Diencephalon (tissue), 1 donor: ENCODE data around the gene CACNA2D3. TPM values are rescaled to one million over a fixed set of nuclear protein-coding genes. Genes with fewer than 3 reads are reported as not detected.

Source experiments
- total RNA-seq: library from RNA; depleted of rRNA; stranded (reverse); fragments of >200 nt; gene quantifications from one replicate; pipeline ENCODE4 v1.2.3, GENCODE V29; 2014

CACNA2D3 gene
- 69.7 TPM for total RNA-seq

DNA sequence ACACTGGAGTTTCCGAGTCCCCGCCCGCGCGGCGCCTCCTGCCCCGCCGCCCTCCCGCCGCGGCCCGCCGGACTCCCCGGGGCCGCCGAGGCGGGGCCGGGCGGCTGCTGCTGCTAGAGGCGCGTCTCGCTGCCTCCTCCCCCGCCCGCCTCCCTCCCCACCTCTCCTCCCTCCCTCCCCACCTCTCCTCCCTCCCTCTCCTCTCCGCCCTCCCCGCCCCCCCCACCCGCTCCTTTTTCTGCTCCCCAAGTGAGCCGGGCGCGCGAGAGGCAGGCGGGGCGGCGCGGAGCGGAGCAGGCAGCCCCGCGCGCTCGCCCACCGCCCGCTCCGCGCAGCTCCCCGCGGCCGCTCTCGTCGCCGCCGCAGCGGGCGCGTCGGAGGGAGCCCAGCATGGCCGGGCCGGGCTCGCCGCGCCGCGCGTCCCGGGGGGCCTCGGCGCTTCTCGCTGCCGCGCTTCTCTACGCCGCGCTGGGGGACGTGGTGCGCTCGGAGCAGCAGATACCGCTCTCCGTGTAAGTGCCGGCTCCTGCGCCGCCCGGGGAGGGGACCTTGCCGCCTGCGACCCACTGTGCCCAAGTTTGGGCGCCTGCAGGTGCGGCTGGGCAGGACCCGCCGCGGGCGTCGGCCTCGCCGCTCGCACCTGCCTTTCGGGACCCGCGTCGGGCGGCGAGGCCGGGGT, at the start of gene CACNA2D3:
TSS of gene CACNA2D3 (plus strand) at position 229 of the 679 bp plus-strand sequence.

DNA sequence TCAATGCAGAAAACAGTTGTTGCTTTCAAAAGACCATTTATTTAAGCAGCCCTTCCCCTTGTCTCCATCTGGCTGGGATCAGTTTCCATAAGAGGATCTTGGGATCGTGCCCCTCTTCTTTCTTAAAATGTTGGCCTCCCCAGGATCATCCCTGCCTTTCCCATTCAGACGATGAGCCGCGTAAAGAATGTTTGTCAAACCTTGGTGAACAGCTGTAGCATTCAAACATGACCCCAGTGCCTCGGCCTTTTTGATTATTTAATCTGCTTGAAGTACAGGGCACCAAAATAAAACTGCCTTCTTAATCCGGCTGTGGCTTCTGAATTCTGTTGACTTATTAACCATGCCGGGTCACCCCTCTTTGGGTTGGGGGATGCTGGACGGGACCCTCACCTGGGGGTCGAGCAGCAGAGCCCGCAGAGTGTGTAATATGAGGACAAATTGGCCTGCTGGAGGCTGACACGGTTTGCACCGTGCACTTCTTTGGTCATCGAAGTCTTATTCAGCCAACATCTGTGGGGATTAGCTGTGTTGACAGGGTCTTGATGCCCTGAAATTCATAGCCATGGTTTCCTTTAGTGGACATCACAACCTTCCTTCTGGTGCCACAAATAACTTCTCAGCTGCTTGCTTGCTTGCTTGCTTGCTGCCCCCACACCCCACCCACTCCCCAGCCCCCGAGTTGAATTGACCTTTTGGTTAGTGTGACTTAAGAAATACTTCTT, 805.9 kb downstream of the CACNA2D3 start, which contains the start of gene LRTM1:
TSS of gene LRTM1 (minus strand) at position 14 of the 725 bp plus-strand sequence. CDS start 148 bp downstream, outside the sequence.

Other genes starting within 250 kb of the CACNA2D3 start
- gene ACTR8, start 240.4 kb upstream of the CACNA2D3 start, total RNA-seq: 53.3 TPM
- gene SELENOK, start 230.7 kb upstream of the CACNA2D3 start, total RNA-seq: 87.9 TPM